Measurements from ENCODE around the gene SPTLC3. TPM values are rescaled to one million over a fixed set of nuclear protein-coding genes. Genes with fewer than 3 reads are reported as not detected.

The SPTLC3 gene
- total and polyA plus RNA-seq, 2 experiments from 2014 or later = 0.52 to 0.66 TPM

DNA sequence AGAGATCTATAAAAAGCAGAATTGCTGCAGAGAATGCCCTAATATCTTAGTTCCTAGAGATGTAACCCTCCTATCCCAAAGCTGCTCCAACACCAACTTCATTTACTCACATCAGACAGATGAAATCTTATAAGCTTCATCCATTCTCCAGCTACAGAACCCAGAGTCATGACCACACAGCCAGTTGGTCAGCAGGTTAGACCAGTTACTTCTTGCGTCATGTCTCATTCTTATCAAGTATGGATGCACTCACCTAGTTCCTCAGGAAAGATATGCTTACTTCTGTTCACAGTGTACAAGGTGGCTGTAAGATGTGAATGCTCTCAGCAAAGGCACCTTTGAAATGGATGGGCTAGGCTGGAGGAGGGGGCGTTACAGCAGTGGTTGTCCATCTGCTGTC is 164.4 kb downstream of the SPTLC3 start (continued):
- no peak for TF ChIP-seq REST (IDR thresholded peaks at IDR 0.05; ENCODE audit: unreplicated experiment)
- TF ChIP-seq STAT1 (IDR thresholded peaks at IDR 0.05; ENCODE audit: unreplicated experiment) = no peak
- no peak for TF ChIP-seq POLR2AphosphoS5 (IDR thresholded peaks at IDR 0.05; ENCODE audit: low read depth)
- TF ChIP-seq ETS1 (IDR thresholded peaks at IDR 0.05) = no peak
- TF ChIP-seq ZNF114 (CRISPR knock-in tag; IDR thresholded peaks at IDR 0.05) = no peak
- no peak for TF ChIP-seq CREB1 (CRISPR knock-in tag; IDR thresholded peaks at IDR 0.05; ENCODE audit: low read depth)
- no peak for TF ChIP-seq JUNB (IDR thresholded peaks at IDR 0.05; ENCODE audit: unreplicated experiment)
- TF ChIP-seq ZNF331 (CRISPR knock-in tag; IDR thresholded peaks at IDR 0.05; ENCODE audit: low read depth) = no peak

DNA sequence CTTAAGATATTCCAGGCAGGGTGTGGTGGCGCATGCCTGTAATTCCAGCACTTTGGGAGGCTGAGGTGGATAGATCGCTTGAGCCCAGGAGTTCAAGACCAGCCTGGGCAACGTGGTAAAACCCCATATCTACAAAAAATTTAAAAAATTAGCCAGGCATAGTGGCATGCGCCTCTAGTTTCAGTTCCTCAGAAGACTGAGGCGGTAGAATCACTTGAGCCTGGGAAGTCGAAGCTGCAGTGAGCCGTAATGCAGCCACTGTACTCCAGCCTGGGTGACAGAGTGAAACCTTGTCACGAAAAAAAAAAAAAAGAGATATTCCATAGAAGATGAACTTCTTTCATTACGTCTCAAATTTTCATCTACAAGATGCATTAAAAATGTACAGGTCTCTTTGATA is 165.6 kb downstream of the SPTLC3 start:
- H3K27me3 Mint-ChIP-seq (ENCODE audit: insufficient read depth, low read depth, poor library complexity) = peaks cover 2% of the 10 kb centered on the region
- H3K9me3 Mint-ChIP-seq = no peaks in the 10 kb centered on the region
- DNase-seq (ENCODE audit: low spot score) (no peak), ATAC-seq (no peak)
- 0 out of 2 replicates have a peak, but pooled peaks cover 4% of the 10 kb centered on the region for H3K9me2 ChIP-seq (ENCODE audit: insufficient read depth)
- H3K79me2 ChIP-seq (replicated peaks; ENCODE audit: insufficient read depth) = no peaks in the 10 kb centered on the region
- no peak overlapping the region for H3K27ac Mint-ChIP-seq
- H3K4me2 ChIP-seq = no peak overlapping the region
- H3K36me3 Mint-ChIP-seq (ENCODE audit: low read depth) = no peaks in the 10 kb centered on the region
- no peaks in the 10 kb centered on the region for H4K20me1 ChIP-seq (replicated peaks; ENCODE audit: insufficient read depth)
- H2AFZ ChIP-seq = no peak overlapping the region
- H3K4me3 ChIP-seq = no peak overlapping the region
- H3K27ac ChIP-seq (ENCODE audit: low read depth) = no peak overlapping the region
- H3K4me1 ChIP-seq (ENCODE audit: insufficient read depth) = no peaks in the 10 kb centered on the region
- no peaks in the 10 kb centered on the region for H3K36me3 ChIP-seq (ENCODE audit: insufficient read depth)
- no peak overlapping the region for H3K4me3 Mint-ChIP-seq
- H3K4me1 Mint-ChIP-seq = no peaks in the 10 kb centered on the region
- H3K27me3 ChIP-seq (ENCODE audit: insufficient read depth) = no peaks in the 10 kb centered on the region
- no peaks in the 10 kb centered on the region for H3F3A ChIP-seq (replicated peaks; ENCODE audit: low read depth)
- TF ChIP-seq EZH2 (IDR thresholded peaks at IDR 0.05; ENCODE audit: low read depth, unreplicated experiment) (no peak), NANOG (IDR thresholded peaks at IDR 0.05; ENCODE audit: borderline replicate concordance) (no peak), JUNB (IDR thresholded peaks at IDR 0.05; ENCODE audit: unreplicated experiment) (no peak), ZNF114 (CRISPR knock-in tag; IDR thresholded peaks at IDR 0.05) (no peak)
- TF ChIP-seq, protein P1, sequence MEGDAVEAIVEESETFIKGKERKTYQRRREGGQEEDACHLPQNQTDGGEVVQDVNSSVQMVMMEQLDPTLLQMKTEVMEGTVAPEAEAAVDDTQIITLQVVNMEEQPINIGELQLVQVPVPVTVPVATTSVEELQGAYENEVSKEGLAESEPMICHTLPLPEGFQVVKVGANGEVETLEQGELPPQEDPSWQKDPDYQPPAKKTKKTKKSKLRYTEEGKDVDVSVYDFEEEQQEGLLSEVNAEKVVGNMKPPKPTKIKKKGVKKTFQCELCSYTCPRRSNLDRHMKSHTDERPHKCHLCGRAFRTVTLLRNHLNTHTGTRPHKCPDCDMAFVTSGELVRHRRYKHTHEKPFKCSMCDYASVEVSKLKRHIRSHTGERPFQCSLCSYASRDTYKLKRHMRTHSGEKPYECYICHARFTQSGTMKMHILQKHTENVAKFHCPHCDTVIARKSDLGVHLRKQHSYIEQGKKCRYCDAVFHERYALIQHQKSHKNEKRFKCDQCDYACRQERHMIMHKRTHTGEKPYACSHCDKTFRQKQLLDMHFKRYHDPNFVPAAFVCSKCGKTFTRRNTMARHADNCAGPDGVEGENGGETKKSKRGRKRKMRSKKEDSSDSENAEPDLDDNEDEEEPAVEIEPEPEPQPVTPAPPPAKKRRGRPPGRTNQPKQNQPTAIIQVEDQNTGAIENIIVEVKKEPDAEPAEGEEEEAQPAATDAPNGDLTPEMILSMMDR (conservative IDR thresholded peaks at IDR 0.05; ENCODE audit: low read depth in 2 of 2) = no peak
- TF ChIP-seq, protein P2, sequence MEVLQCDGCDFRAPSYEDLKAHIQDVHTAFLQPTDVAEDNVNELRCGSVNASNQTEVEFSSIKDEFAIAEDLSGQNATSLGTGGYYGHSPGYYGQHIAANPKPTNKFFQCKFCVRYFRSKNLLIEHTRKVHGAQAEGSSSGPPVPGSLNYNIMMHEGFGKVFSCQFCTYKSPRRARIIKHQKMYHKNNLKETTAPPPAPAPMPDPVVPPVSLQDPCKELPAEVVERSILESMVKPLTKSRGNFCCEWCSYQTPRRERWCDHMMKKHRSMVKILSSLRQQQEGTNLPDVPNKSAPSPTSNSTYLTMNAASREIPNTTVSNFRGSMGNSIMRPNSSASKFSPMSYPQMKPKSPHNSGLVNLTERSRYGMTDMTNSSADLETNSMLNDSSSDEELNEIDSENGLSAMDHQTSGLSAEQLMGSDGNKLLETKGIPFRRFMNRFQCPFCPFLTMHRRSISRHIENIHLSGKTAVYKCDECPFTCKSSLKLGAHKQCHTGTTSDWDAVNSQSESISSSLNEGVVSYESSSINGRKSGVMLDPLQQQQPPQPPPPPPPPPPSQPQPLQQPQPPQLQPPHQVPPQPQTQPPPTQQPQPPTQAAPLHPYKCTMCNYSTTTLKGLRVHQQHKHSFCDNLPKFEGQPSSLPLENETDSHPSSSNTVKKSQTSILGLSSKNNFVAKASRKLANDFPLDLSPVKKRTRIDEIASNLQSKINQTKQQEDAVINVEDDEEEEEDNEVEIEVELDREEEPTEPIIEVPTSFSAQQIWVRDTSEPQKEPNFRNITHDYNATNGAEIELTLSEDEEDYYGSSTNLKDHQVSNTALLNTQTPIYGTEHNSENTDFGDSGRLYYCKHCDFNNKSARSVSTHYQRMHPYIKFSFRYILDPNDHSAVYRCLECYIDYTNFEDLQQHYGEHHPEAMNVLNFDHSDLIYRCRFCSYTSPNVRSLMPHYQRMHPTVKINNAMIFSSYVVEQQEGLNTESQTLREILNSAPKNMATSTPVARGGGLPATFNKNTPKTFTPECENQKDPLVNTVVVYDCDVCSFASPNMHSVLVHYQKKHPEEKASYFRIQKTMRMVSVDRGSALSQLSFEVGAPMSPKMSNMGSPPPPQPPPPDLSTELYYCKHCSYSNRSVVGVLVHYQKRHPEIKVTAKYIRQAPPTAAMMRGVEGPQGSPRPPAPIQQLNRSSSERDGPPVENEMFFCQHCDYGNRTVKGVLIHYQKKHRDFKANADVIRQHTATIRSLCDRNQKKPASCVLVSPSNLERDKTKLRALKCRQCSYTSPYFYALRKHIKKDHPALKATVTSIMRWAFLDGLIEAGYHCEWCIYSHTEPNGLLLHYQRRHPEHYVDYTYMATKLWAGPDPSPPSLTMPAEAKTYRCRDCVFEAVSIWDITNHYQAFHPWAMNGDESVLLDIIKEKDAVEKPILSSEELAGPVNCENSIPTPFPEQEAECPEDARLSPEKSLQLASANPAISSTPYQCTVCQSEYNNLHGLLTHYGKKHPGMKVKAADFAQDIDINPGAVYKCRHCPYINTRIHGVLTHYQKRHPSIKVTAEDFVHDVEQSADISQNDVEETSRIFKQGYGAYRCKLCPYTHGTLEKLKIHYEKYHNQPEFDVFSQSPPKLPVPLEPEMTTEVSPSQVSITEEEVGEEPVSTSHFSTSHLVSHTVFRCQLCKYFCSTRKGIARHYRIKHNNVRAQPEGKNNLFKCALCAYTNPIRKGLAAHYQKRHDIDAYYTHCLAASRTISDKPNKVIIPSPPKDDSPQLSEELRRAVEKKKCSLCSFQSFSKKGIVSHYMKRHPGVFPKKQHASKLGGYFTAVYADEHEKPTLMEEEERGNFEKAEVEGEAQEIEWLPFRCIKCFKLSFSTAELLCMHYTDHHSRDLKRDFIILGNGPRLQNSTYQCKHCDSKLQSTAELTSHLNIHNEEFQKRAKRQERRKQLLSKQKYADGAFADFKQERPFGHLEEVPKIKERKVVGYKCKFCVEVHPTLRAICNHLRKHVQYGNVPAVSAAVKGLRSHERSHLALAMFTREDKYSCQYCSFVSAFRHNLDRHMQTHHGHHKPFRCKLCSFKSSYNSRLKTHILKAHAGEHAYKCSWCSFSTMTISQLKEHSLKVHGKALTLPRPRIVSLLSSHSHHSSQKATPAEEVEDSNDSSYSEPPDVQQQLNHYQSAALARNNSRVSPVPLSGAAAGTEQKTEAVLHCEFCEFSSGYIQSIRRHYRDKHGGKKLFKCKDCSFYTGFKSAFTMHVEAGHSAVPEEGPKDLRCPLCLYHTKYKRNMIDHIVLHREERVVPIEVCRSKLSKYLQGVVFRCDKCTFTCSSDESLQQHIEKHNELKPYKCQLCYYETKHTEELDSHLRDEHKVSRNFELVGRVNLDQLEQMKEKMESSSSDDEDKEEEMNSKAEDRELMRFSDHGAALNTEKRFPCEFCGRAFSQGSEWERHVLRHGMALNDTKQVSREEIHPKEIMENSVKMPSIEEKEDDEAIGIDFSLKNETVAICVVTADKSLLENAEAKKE (CRISPR knock-in tag; IDR thresholded peaks at IDR 0.05) = no peak
